ENCODE measurements around the gene CELSR2.

The CELSR2 gene

GRCh38 chr1:109306832-109307273 is 57.5 kb downstream of the CELSR2 start, which contains the start of gene MYBPHL:
MYBPHL (minus strand) TSS chr1:109307011; CDS start chr1:109306991, 20 bp downstream.
- DNase-seq (ENCODE audit: low read depth), result no peak

DNA sequence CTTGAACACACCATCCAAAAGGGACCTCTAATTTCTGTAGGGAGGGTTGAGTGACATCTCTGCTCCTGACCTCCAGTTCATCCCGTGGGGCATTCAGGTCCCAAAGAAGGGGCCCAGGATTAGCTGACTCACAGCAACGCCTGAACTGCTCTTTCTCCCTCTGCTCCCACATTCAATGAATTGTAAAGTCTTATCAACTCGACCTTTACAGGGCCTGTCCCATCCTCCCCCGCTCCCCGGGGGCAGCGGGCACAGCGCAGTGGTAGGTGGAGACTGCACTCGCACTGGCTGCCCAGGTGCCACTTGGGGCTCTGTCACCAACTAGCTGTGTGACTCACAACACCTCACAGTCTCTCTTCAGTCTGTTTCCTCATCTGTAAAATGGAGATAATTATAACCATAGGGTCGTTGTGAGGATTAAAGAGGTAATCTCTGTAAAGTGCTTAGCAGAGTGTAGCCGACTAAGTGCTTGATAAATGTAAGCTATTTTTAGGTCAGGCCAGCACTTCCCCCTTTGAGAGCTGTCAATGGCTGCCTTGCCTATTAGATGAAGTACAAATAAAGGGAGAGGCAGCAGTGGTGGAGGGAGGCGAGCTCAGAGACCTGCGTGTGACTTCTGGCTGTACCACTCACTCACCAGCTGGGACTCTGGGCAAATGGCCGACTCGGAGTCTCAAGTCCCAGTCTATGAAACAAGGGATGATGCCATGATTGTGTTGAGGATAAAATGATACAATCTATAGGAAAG is 58.1 kb downstream of the CELSR2 start:
- no peak for DNase-seq (ENCODE audit: low read depth)

DNA sequence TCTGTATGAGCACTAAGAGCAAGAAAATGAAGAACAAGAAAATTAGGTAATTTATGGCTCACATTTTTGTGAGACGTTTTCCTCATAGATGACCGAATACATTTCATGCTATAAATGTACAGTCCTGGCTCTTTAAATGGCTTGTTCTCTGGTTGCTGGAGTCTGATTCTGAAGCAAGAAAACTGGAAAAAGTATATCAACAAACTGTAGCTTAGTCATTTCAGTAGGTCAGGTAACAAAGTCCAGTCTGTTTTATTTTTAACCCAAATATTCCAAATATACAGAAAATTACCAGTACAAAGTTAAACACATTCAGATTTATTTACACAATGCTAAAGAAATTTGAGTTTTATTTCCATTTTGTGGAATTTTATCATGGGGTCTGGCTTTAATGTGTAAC is 60.0 kb downstream of the CELSR2 start:
- DNase-seq (ENCODE audit: low read depth), result no peak

GRCh38 chr1:109312246-109312645 is 62.9 kb downstream of the CELSR2 start:
- DNase-seq (ENCODE audit: low read depth), result no peak

- no peak for DNase-seq (ENCODE audit: low read depth)
Observed at GRCh38 chr1:109312978-109313775, 63.8 kb downstream of the CELSR2 start.

DNA sequence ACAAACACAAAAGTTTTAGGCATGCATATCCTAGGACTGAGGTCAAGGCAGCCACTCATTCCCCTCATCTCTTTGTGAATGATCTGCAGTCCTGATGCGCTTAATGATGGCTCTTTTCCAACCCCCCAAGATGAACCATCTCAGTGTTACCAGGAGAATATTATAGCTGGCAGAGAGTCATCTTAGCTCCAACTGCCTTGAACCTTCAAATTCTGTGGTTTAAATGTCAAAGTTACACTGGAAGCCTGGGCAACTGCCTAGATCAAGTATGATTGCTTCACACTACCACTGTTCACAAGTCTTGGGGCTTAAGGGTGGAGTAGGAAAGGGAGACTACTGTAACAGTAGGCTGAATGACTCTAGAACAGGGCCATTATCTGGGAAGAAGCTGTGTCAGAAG is 65.5 kb downstream of the CELSR2 start:
- DNase-seq (ENCODE audit: low read depth), result no peak

DNA sequence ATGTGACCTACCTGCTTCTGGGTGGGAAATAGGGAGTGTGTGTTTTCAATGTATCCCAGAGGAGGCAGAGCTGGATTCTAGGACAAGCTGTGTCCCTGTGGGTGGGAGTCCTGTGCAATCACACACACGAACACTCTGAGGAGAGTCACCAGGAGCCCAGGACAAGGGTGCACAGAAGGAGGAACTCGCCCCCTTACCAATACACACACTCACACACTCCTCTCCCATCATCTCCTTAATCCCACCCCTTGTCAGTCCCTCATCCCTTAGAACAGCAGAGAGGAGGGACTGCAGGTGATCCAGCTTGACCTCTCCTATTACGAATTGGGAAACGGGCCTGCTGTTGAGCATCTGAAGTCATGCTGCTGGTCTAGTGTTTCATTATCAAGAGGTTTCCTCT is 65.9 kb downstream of the CELSR2 start:
- DNase-seq (ENCODE audit: low read depth), result no peak

- no peak for DNase-seq (ENCODE audit: low read depth)
Observed at GRCh38 chr1:109316506-109316905, 67.2 kb downstream of the CELSR2 start.

DNA sequence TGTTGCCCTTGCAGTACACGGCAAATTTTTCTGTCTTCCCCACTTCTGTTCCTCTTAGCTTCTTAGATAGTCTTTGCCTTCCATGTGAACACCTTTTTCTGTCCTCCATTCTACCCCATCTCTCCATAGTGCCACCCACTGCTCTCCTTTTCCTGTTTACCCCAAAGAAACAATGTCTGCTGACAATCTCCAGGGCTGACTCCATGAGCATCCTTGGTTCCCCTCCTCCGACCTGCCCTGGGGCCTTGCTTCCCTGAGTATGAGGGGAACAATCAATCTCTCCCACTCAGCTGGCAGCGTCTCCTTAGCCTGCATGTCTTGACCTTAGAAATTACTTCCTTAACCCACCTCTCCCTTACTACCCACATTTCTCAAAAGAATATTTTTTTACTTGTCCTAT is 69.8 kb downstream of the CELSR2 start:
- DNase-seq (ENCODE audit: low read depth), result no peak

DNA sequence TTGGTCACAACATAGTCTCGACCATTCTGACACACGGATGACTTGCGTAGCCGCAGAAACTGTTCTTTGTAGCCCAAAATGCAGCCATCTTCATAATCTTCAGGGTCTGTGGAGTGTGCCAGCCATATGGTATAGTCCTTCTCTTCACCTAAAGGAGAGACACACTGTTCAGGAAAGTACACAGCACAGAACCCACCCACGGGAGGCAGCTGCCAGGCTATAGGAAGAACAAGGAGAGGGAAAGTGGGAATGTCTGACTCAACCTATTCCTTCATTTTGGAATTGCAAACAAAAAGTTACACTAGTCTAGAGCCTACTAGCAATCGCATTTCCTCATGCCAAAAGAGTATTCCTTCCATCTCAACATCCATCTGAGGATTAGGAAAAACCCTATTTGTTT is 73.6 kb downstream of the CELSR2 start:
- no peak for DNase-seq (ENCODE audit: low read depth)

All from stimulated activated CD8-positive, alpha-beta memory T cell treated with anti-CD3 and anti-CD28 coated beads, Interleukin-7, amount 100 ng/mL, for 24 hours (primary cell).